Measurements from ENCODE around the gene TBX3. TPM values are rescaled to one million over a fixed set of nuclear protein-coding genes. Genes with fewer than 3 reads are reported as not detected.

The TBX3 gene
- total and polyA plus RNA-seq, 2 donors (not counting 3 experiments of a cell fraction or from before 2014, with no cell fraction given), result 0.52 to 2.0 TPM

- H3K79me2 ChIP-seq (ENCODE audit: control insufficient read depth, insufficient read depth, low read length), result no peaks in the 10 kb centered on the region
- no peak overlapping the region for H3K27ac ChIP-seq (ENCODE audit: insufficient read depth, low read depth, low read length)
- no peak overlapping the region for H3K4me2 ChIP-seq (ENCODE audit: insufficient read depth, low read length)
- no peaks in the 10 kb centered on the region for H3K9me3 ChIP-seq (replicated peaks; ENCODE audit: control insufficient read depth, insufficient read depth, low read length)
- dilution Hi-C loops (cut with MboI; ENCODE audit: extremely low pct_ligation_motif_present, low sequenced_read_pairs) (no loop called here), intact Hi-C loops (cut with micrococcal nuclease) (no loop called here)
- H3K27me3 ChIP-seq (ENCODE audit: control insufficient read depth in 2 of 2, insufficient read depth in 2 of 2, low read length in 2 of 2), result no peaks in the 10 kb centered on the region
- ChIA-PET POLR2A (no interaction called here), CTCF (interaction anchor here (0.5 to 4.5 kb wide), 2 partner anchors 360 to 1290 kb away, joined by 3 to 92 read pairs; no protein-coding TSS in a partner anchor)
- no TSS peak for BruUV-seq (replicated peaks)
- no peaks in the 10 kb centered on the region for H4K20me1 ChIP-seq (replicated peaks; ENCODE audit: control insufficient read depth, extremely low read depth, insufficient read depth, low read length)
- no peak overlapping the region for H3K4me3 ChIP-seq (replicated peaks in 1 of 3; ENCODE audit: insufficient read depth in 1 of 3, low read depth in 1 of 3, low read length in 3 of 3)
- DNase-seq (ENCODE audit: low read depth, low spot score), result no peak
- H3K4me1 ChIP-seq (ENCODE audit: control insufficient read depth, extremely low read depth, insufficient read depth, low read length), result no peaks in the 10 kb centered on the region
- H3K9me1 ChIP-seq (replicated peaks; ENCODE audit: control insufficient read depth, extremely low read depth, insufficient read depth, low read length), result no peaks in the 10 kb centered on the region
- TF ChIP-seq FOS (IDR thresholded peaks at IDR 0.05; ENCODE audit: borderline replicate concordance, insufficient read depth, low read length) (no peak), GATA2 (IDR thresholded peaks at IDR 0.05; ENCODE audit: insufficient read depth, insufficient read length, low read depth, low read length) (no peak), POLR2A (IDR thresholded peaks at IDR 0.05; ENCODE audit: low read depth, low read length) (no peak)
- no peak overlapping the region for H3K9ac ChIP-seq (replicated peaks; ENCODE audit: extremely low read depth, insufficient read depth, low read length)
- H2AFZ ChIP-seq (ENCODE audit: low read depth, low read length), result no peak overlapping the region
- H3K36me3 ChIP-seq (ENCODE audit: control insufficient read depth in 2 of 2, extremely low read depth in 1 of 2, insufficient read depth in 2 of 2, low read length in 2 of 2), result no peaks in the 10 kb centered on the region
- FAIRE-seq, result no peak
Observed at GRCh38 chr12:114627393-114627792, 56.6 kb downstream of the TBX3 start.

GRCh38 chr12:114625294-114625851 is 58.6 kb downstream of the TBX3 start:
- peak; percentile 57 for FAIRE-seq
- H3K27me3 ChIP-seq (ENCODE audit: control insufficient read depth in 2 of 2, insufficient read depth in 2 of 2, low read length in 2 of 2), result no peaks in the 10 kb centered on the region
- H4K20me1 ChIP-seq (replicated peaks; ENCODE audit: control insufficient read depth, extremely low read depth, insufficient read depth, low read length), result no peaks in the 10 kb centered on the region
- no peaks in the 10 kb centered on the region for H3K79me2 ChIP-seq (ENCODE audit: control insufficient read depth, insufficient read depth, low read length)
- no peak overlapping the region for H3K27ac ChIP-seq (ENCODE audit: insufficient read depth, low read depth, low read length)
- CTCF ChIA-PET, result interaction anchor here (1.0 to 4.5 kb wide), 11 partner anchors 10 to 1322 kb away, joined by 3 to 92 read pairs (median 5); no protein-coding TSS in a partner anchor
- no peaks in the 10 kb centered on the region for H3K4me1 ChIP-seq (ENCODE audit: control insufficient read depth, extremely low read depth, insufficient read depth, low read length)
- H3K9ac ChIP-seq (replicated peaks; ENCODE audit: extremely low read depth, insufficient read depth, low read length), result no peak overlapping the region
- no peaks in the 10 kb centered on the region for H3K36me3 ChIP-seq (ENCODE audit: control insufficient read depth in 2 of 2, extremely low read depth in 1 of 2, insufficient read depth in 2 of 2, low read length in 2 of 2)
- no peaks in the 10 kb centered on the region for H3K9me1 ChIP-seq (replicated peaks; ENCODE audit: control insufficient read depth, extremely low read depth, insufficient read depth, low read length)
- no peak overlapping the region for H2AFZ ChIP-seq (ENCODE audit: low read depth, low read length)
- intact Hi-C loops (cut with micrococcal nuclease) (loop anchor here (1.0 to 2.0 kb wide), 2 partner anchors 37 to 1292 kb away; no protein-coding TSS in a partner anchor), dilution Hi-C loops (cut with MboI; ENCODE audit: extremely low pct_ligation_motif_present, low sequenced_read_pairs) (no loop called here)
- H3K4me3 ChIP-seq (replicated peaks in 1 of 3; ENCODE audit: insufficient read depth in 1 of 3, low read depth in 1 of 3, low read length in 3 of 3), result no peak overlapping the region
- no peaks in the 10 kb centered on the region for H3K9me3 ChIP-seq (replicated peaks; ENCODE audit: control insufficient read depth, insufficient read depth, low read length)
- BruUV-seq (replicated peaks), result no TSS peak
- DNase-seq (ENCODE audit: low read depth, low spot score), result peak; percentile 29
- peak; percentile 57 to 63 for TF ChIP-seq CTCF (IDR thresholded peaks at IDR 0.05; ENCODE audit: extremely low read depth in 1 of 2, insufficient read depth in 1 of 2, low read depth in 1 of 2, low read length in 2 of 2)
- TF ChIP-seq GATA2 (IDR thresholded peaks at IDR 0.05; ENCODE audit: insufficient read depth, insufficient read length, low read depth, low read length), result no peak
- POLR2A ChIA-PET, result no interaction called here
- no peak overlapping the region for H3K4me2 ChIP-seq (ENCODE audit: insufficient read depth, low read length)

Measured in endothelial cell of umbilical vein (primary cell).